H7 (cell line): ENCODE data around the gene CNOT2. TPM values are rescaled to one million over a fixed set of nuclear protein-coding genes. Genes with fewer than 3 reads are reported as not detected.
A peak's percentile ranks its signal among the peaks of the same experiment; 100 is the strongest.

ENCODE experiments used
- DNase-seq: peaks from one replicate; pipeline ENCODE4 v3.0.0; 2012
- H3K27me3 ChIP-seq: 2 replicates; pipeline ENCODE4 v1.6.0; 2011; ENCODE audit warnings: mild to moderate bottlenecking, low read length; ENCODE audit not compliant: control insufficient read depth, insufficient read depth
- H3K36me3 ChIP-seq: replicated peaks from 2 replicates; pipeline ENCODE4 v1.5.1; 2011; ENCODE audit warnings: low read length; ENCODE audit not compliant: control insufficient read depth, insufficient read depth
- H3K4me3 ChIP-seq: 2 replicates; pipeline ENCODE4 v1.5.1; 2011; ENCODE audit warnings: low read depth, mild to moderate bottlenecking, control low read depth, low read length, moderate library complexity; ENCODE audit not compliant: insufficient read depth
- total RNA-seq: library from RNA; depleted of rRNA; stranded (reverse); fragments of >200 nt; shearing (Covaris generic); gene quantifications from 2 replicates; pipeline ENCODE4 v1.2.3, GENCODE V29; 2014

The CNOT2 gene
- total RNA-seq, 1 experiment from 2014 or later, result 83.3 TPM

GRCh38 chr12:70351076-70351475 is 107.8 kb downstream of the CNOT2 start:
- Histone ChIP-seq H3K27me3 (no peaks in the 10 kb centered on the region), H3K4me3 (no peak overlapping the region)

GRCh38 chr12:70353780-70354660 is 110.8 kb downstream of the CNOT2 start:
- DNase-seq, result no peak
- Histone ChIP-seq H3K36me3 (peaks cover 2% of the 10 kb centered on the region), H3K27me3 (no peaks in the 10 kb centered on the region), H3K4me3 (no peak overlapping the region)

More at GRCh38 chr12:70351076-70351475, 107.8 kb downstream of the CNOT2 start:
- H3K36me3 ChIP-seq, result peaks cover 2% of the 10 kb centered on the region
- DNase-seq, result no peak

GRCh38 chr12:70354787-70355186 is 111.6 kb downstream of the CNOT2 start:
- Histone ChIP-seq H3K36me3 (peaks cover under 1% of the 10 kb centered on the region), H3K27me3 (no peaks in the 10 kb centered on the region), H3K4me3 (no peak overlapping the region)
- DNase-seq, result no peak

DNA sequence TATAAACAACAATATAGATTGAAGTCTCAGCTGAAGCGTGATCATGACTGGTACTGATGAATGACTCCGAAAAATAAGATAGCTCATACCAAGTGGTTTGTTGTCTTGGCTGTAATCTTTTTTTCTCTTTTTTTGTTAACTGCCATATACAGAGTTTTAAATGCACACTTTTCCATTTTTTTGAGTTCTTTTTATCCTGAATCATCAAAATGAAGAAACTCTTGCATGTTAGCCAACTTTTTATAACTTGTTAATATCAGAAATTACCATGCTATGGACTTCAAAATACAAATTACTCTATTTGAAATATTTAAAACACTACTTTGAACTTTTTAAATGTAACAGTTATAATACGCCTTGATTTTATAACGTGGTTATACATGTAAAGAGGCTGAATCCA is 112.7 kb downstream of the CNOT2 start:
- H3K36me3 ChIP-seq, result no peaks in the 10 kb centered on the region
- no peak for DNase-seq

GRCh38 chr12:70359458-70360197 is 116.4 kb downstream of the CNOT2 start:
- no peak overlapping the region for H3K4me3 ChIP-seq
- no peak for DNase-seq
- no peaks in the 10 kb centered on the region for H3K36me3 ChIP-seq
- H3K27me3 ChIP-seq, result no peaks in the 10 kb centered on the region

More for the DNA sequence above, 112.7 kb downstream of the CNOT2 start:
- no peaks in the 10 kb centered on the region for H3K27me3 ChIP-seq
- no peak overlapping the region for H3K4me3 ChIP-seq

- no peaks in the 10 kb centered on the region for H3K36me3 ChIP-seq
- H3K27me3 ChIP-seq, result no peaks in the 10 kb centered on the region
- no peak for DNase-seq
- no peak overlapping the region for H3K4me3 ChIP-seq
Observed at GRCh38 chr12:70360218-70360617, 117.0 kb downstream of the CNOT2 start.

GRCh38 chr12:70364695-70365397 is 121.6 kb downstream of the CNOT2 start:
- H3K4me3 ChIP-seq, result peak overlapping the region; percentile 89

DNA sequence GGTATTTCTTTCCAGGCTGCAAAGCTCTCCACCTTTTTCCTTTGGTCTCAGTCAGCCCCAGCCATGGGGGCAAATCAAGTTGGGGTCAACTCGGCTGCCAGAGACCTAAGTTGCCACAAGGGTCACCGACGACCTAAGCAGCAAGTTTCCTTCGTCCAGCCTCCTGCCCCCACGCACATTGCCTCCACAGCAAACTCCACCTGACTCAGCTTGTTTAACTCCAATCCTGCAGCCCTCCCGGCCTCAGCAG is 122.1 kb downstream of the CNOT2 start:
- no peaks in the 10 kb centered on the region for H3K36me3 ChIP-seq
- DNase-seq, result no peak
- peak overlapping the region; percentile 89 for H3K4me3 ChIP-seq
- H3K27me3 ChIP-seq, result no peaks in the 10 kb centered on the region

More at GRCh38 chr12:70364695-70365397, 121.6 kb downstream of the CNOT2 start:
- Histone ChIP-seq H3K36me3 (no peaks in the 10 kb centered on the region), H3K27me3 (no peaks in the 10 kb centered on the region)
- peak; percentile 24 for DNase-seq

- H3K27me3 ChIP-seq, result no peaks in the 10 kb centered on the region
- H3K4me3 ChIP-seq, result peak within 1 kb of the TSS; percentile 89
- DNase-seq, result peak; percentile 97
- no peaks in the 10 kb centered on the region for H3K36me3 ChIP-seq
Observed at GRCh38 chr12:70365648-70366518, 122.7 kb downstream of the CNOT2 start, which contains the start of gene KCNMB4. Gene KCNMB4, plus strand, starts transcription at chr12:70366290. Its CDS starts 445 bp downstream, at chr12:70366735.

GRCh38 chr12:70366581-70367257 is 123.5 kb downstream of the CNOT2 start:
- Histone ChIP-seq H3K27me3 (no peaks in the 10 kb centered on the region), H3K36me3 (no peaks in the 10 kb centered on the region), H3K4me3 (peak overlapping the region; percentile 89)
- DNase-seq, result peak; percentile 80

DNA sequence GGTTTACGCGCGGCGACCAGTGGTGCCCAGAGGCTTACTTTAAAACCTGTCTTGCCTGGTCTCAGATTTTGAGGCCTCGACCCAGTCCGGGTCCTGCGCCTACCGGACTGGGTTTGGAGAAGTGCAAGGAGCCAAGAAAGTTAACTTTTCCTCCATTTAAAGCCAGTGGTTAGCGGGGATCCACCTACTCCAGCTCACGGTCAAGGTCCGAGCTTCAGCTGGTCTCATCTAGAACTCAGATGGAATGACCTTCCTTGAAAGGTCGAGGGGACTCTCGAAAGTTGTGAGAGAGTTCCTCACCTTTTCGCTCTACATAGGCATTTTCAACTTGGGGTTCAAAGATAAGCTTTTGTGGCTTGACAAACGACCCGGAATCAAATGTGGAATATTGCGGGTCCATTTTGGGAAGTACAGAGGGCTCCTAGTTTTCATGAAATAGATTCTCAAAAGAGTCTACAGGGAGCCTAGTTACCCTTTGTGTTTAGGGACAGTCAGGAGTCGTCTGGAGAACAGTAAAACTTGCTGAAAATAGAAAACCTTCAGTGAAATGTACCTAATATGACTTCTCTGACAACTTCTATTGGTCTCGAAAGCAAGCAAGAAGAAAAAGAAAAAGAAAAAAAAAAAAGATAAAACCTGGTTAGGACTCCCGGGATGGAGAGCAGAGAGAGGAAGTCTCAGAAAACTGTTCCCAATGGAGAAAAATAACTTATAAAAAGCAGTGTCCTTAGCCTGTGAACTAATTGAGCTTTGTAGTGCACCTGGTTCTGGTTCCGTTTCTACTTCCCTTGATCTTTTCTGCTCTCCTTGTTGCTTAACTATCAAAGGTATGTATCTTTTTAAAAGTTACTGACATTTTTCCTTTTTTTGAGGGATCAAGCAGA is 124.3 kb downstream of the CNOT2 start:
- peak; percentile 41 for DNase-seq

DNA sequence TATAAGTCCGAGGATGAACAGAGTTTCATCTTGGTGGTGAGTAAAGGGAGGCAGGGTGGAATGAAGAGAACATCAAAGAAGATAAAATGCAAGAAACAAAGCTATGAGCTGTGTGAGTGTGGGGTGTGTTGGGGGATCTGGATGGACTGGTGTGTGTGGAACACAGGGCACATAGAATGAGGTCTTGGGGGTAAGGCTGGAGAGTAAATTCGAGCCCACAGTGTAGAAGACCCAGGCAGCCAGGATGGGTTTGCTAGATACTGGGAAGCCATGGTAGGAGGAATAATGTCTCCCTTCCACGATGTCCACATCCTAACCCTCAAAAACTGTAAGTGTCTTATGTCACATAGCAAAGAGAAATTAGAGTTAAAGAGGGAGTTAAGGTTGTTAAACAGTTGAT is 129.6 kb downstream of the CNOT2 start:
- DNase-seq, result no peak
- Histone ChIP-seq H3K36me3 (no peaks in the 10 kb centered on the region), H3K4me3 (no peak overlapping the region), H3K27me3 (no peaks in the 10 kb centered on the region)

More for the DNA sequence above, 124.3 kb downstream of the CNOT2 start:
- no peaks in the 10 kb centered on the region for H3K27me3 ChIP-seq
- H3K36me3 ChIP-seq, result no peaks in the 10 kb centered on the region
- H3K4me3 ChIP-seq, result peak overlapping the region; percentile 89

GRCh38 chr12:70379846-70380245 is 136.6 kb downstream of the CNOT2 start:
- no peaks in the 10 kb centered on the region for H3K27me3 ChIP-seq
- H3K4me3 ChIP-seq, result no peak overlapping the region
- H3K36me3 ChIP-seq, result no peaks in the 10 kb centered on the region
- DNase-seq, result no peak
